Keratinocyte (primary cell): Measurements from ENCODE around the gene AMMECR1. TPM values are rescaled to one million over a fixed set of nuclear protein-coding genes. Genes with fewer than 3 reads are reported as not detected.

Experiments used
- DNase-seq: peaks from one replicate; pipeline ENCODE4 v3.0.0-alpha.2; 2011; ENCODE audit warnings: low read depth, missing footprints, low spot score
- FAIRE-seq: peaks from 2 replicates; lab custom pipeline; 2011; peaks lifted over from hg19 to GRCh38; lab: Jason Lieb, UNC
- H2AFZ ChIP-seq: 2 replicates; pipeline ENCODE4 v1.6.0; 2012; ENCODE audit warnings: low read length, control low read depth, inconsistent platforms; ENCODE audit not compliant: control insufficient read depth
- H3K27ac ChIP-seq: 2 replicates; pipeline ENCODE4 v1.5.1; 2011; ENCODE audit warnings: low read length; ENCODE audit not compliant: control insufficient read depth, insufficient read depth
- H3K27me3 ChIP-seq: 3 replicates; pipeline ENCODE4 v1.6.0; 2011; ENCODE audit warnings: low read length; ENCODE audit not compliant: control insufficient read depth, insufficient read depth; ENCODE audit errors: extremely low read depth
- H3K36me3 ChIP-seq, 2 experiments: 2 replicates in 1 of 2; 3 replicates in 1 of 2; pipeline ENCODE4 v1.5.1; 2011; ENCODE audit warnings: low read length in 2 of 2, mild to moderate bottlenecking in 1 of 2; ENCODE audit not compliant: control insufficient read depth in 2 of 2, insufficient read depth in 2 of 2; ENCODE audit errors: extremely low read depth in 1 of 2
- H3K4me1 ChIP-seq: 3 replicates; pipeline ENCODE4 v1.5.1; 2011; ENCODE audit warnings: low read length; ENCODE audit not compliant: control insufficient read depth, insufficient read depth; ENCODE audit errors: extremely low read depth
- H3K4me2 ChIP-seq: 3 replicates; pipeline ENCODE4 v1.6.0; 2011; ENCODE audit warnings: low read depth, low read length; ENCODE audit not compliant: control insufficient read depth, insufficient read depth; ENCODE audit errors: extremely low read depth
- H3K4me3 ChIP-seq, 3 experiments: fragments of 200-600 bp in 1 of 3; sonication (generic) in 1 of 3; 2 replicates in 2 of 3; 3 replicates in 1 of 3; pipeline ENCODE4 v1.5.1; 2011 to 2016; ENCODE audit warnings: low read length in 3 of 3, mild to moderate bottlenecking in 3 of 3, control low read depth in 2 of 3, inconsistent platforms in 1 of 3, low read depth in 1 of 3, mixed read lengths in 1 of 3, mixed run types in 1 of 3, moderate library complexity in 1 of 3; ENCODE audit not compliant: control insufficient read depth in 2 of 3, insufficient read depth in 2 of 3; ENCODE audit errors: extremely low read depth in 1 of 3
- H3K79me2 ChIP-seq: 2 replicates; pipeline ENCODE4 v1.6.0; 2012; ENCODE audit warnings: low read length; ENCODE audit not compliant: control insufficient read depth, insufficient read depth
- H3K9ac ChIP-seq: 3 replicates; pipeline ENCODE4 v1.6.0; 2011; ENCODE audit warnings: low read length; ENCODE audit not compliant: control insufficient read depth, insufficient read depth; ENCODE audit errors: extremely low read depth
- H3K9me1 ChIP-seq: 3 replicates; pipeline ENCODE4 v1.6.0; 2011; ENCODE audit warnings: low read length; ENCODE audit not compliant: control insufficient read depth, insufficient read depth; ENCODE audit errors: extremely low read depth
- H3K9me3 ChIP-seq: 2 replicates; pipeline ENCODE4 v1.5.1; 2012; ENCODE audit warnings: low read depth, low read length; ENCODE audit not compliant: control insufficient read depth
- H4K20me1 ChIP-seq: 3 replicates; pipeline ENCODE4 v1.6.0; 2011; ENCODE audit warnings: low read length; ENCODE audit not compliant: control insufficient read depth, insufficient read depth; ENCODE audit errors: extremely low read depth
- EZH2 ChIP-seq: IDR thresholded peaks from one replicate; pipeline ENCODE4 v1.6.1; 2012; ENCODE audit warnings: inconsistent platforms, mild to moderate bottlenecking, low read length, moderate library complexity
- dilution Hi-C: fragments of 300-500 bp; cut with MboI; formaldehyde crosslinking; loops from one replicate; pipeline ENCODE4 v1.7.0; 2020; ENCODE audit warnings: low sequenced_read_pairs; ENCODE audit not compliant: extremely low pct_ligation_motif_present
- polyA plus RNA-seq, 5 experiments: library from polyadenylated mRNA; depleted of rRNA in 3 of 5; stranded (reverse) in 3 of 5; stranded (forward) in 1 of 5; unstranded in 1 of 5; fragments of >200 nt; gene quantifications; 1 replicate in 1 of 5; 2 replicates in 3 of 5; 3 replicates in 1 of 5; pipeline versions ENCODE4 v1.2.1 to v1.2.3, GENCODE V29; 2011 to 2012; ENCODE audit warnings: missing spikeins in 2 of 5, low read depth in 1 of 5, low replicate concordance in 1 of 5
- TF ChIP-seq, protein P1 (sequence below), 3 experiments: IDR thresholded peaks in 1 of 3; conservative IDR thresholded peaks in 1 of 3; optimal IDR thresholded peaks in 1 of 3; 2 replicates in 2 of 3; 3 replicates in 1 of 3; pipeline versions ENCODE3 to v1.5.1; 2011; ENCODE audit warnings: low read length in 3 of 3, mild to moderate bottlenecking in 3 of 3, moderate library complexity in 2 of 3, control low read depth in 1 of 3, inconsistent platforms in 1 of 3; ENCODE audit not compliant: insufficient read depth in 2 of 3; ENCODE audit errors: extremely low read depth in 1 of 3

The AMMECR1 gene
- polyA plus RNA-seq, 1 donor (not counting 4 experiments of a cell fraction or from before 2014, with no cell fraction given), result 15.5 TPM

DNA sequence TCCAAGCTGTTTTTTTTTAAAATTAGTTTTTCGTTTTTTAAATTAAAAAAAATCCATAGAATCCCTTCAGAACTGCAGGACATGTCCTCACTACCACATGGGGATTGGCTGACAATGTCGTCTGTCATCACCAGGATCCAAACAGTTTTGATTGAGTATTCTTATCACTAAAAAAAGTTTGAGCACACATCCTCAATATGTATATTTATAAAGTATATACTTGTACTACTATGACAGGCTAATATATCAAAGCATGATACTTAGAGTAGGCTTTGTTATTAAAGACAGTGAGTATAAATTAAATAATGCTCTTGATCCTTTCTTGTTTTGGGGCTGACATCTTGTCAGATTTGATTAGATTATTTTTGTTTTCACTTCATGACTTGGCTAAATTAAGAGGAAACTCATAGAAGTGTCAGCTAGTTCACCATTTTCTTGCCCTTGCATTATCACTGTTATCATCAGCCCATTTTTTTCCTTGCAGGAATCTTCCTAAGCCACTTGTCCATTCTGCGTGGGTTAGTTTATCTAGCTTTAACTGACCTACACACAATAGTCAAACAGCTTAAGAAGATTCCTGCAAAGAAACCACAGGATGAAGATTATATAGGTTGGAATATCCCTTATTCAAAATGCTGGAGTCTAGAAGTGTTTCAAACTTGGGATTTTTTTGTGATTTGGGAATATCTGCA lies 92.8 kb downstream of the AMMECR1 start:
- Histone ChIP-seq H3K79me2 (peaks cover 3% of the 10 kb centered on the region), H3K4me2 (no peak overlapping the region), H3K4me1 (peaks cover 22% of the 10 kb centered on the region), H3K27me3 (no peaks in the 10 kb centered on the region), H4K20me1 (no peaks in the 10 kb centered on the region), H3K36me3 (no peaks in the 10 kb centered on the region), H2AFZ (no peak overlapping the region), H3K9ac (no peak overlapping the region), H3K9me3 (no peaks in the 10 kb centered on the region), H3K4me3 (no peak overlapping the region), H3K9me1 (no peaks in the 10 kb centered on the region), H3K27ac (no peak overlapping the region)
- dilution Hi-C loops, result no loop called here
- no peak for DNase-seq
- FAIRE-seq, result no peak
- TF ChIP-seq, protein P1, sequence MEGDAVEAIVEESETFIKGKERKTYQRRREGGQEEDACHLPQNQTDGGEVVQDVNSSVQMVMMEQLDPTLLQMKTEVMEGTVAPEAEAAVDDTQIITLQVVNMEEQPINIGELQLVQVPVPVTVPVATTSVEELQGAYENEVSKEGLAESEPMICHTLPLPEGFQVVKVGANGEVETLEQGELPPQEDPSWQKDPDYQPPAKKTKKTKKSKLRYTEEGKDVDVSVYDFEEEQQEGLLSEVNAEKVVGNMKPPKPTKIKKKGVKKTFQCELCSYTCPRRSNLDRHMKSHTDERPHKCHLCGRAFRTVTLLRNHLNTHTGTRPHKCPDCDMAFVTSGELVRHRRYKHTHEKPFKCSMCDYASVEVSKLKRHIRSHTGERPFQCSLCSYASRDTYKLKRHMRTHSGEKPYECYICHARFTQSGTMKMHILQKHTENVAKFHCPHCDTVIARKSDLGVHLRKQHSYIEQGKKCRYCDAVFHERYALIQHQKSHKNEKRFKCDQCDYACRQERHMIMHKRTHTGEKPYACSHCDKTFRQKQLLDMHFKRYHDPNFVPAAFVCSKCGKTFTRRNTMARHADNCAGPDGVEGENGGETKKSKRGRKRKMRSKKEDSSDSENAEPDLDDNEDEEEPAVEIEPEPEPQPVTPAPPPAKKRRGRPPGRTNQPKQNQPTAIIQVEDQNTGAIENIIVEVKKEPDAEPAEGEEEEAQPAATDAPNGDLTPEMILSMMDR (optimal IDR thresholded peaks at IDR 0.05 in 1 of 3, IDR thresholded peaks at IDR 0.05 in 1 of 3, conservative IDR thresholded peaks at IDR 0.05 in 1 of 3; ENCODE audit: extremely low read depth in 1 of 3, insufficient read depth in 2 of 3, low read length in 3 of 3), result no peak
- no peak for TF ChIP-seq EZH2

GRCh38 chrX:110222497-110223257 lies 95.2 kb downstream of the AMMECR1 start:
- Histone ChIP-seq H3K79me2 (peaks cover 3% of the 10 kb centered on the region), H3K27me3 (no peaks in the 10 kb centered on the region)

More at GRCh38 chrX:110222497-110223257, 95.2 kb downstream of the AMMECR1 start:
- no peaks in the 10 kb centered on the region for H3K9me1 ChIP-seq
- H3K36me3 ChIP-seq, result no peaks in the 10 kb centered on the region
- no peak overlapping the region for H2AFZ ChIP-seq
- no peak overlapping the region for H3K9ac ChIP-seq
- H3K27ac ChIP-seq, result no peak overlapping the region
- peaks cover 19% of the 10 kb centered on the region for H3K4me1 ChIP-seq
- no peak overlapping the region for H3K4me3 ChIP-seq
- FAIRE-seq (no peak), DNase-seq (no peak)
- TF ChIP-seq EZH2, result no peak
- TF ChIP-seq, protein P1 (optimal IDR thresholded peaks at IDR 0.05 in 1 of 3, IDR thresholded peaks at IDR 0.05 in 1 of 3, conservative IDR thresholded peaks at IDR 0.05 in 1 of 3; ENCODE audit: extremely low read depth in 1 of 3, insufficient read depth in 2 of 3, low read length in 3 of 3), result no peak
- dilution Hi-C loops, result no loop called here
- no peaks in the 10 kb centered on the region for H4K20me1 ChIP-seq
- no peak overlapping the region for H3K4me2 ChIP-seq
- no peaks in the 10 kb centered on the region for H3K9me3 ChIP-seq
